AG09319 (cell line): ENCODE data around the gene C2.

Source experiments
- DNase-seq: peaks from one replicate; pipeline ENCODE4 v3.0.0-alpha.2; 2010; ENCODE audit warnings: low read depth; ENCODE audit errors: extremely low read depth
- CTCF ChIP-seq: IDR thresholded peaks from 2 replicates; pipeline ENCODE4 v1.5.1; 2011; ENCODE audit warnings: low read depth, mild to moderate bottlenecking, inconsistent platforms, low read length, moderate library complexity

Gene C2

GRCh38 chr6:31961616-31962015 lies 34.1 kb downstream of the C2 start:
- no peak for TF ChIP-seq CTCF
- no peak for DNase-seq

- TF ChIP-seq CTCF: no peak
- no peak for DNase-seq
Measured at GRCh38 chr6:31963921-31964320, 36.4 kb downstream of the C2 start.

GRCh38 chr6:31965700-31966099 lies 38.2 kb downstream of the C2 start:
- DNase-seq: no peak
- TF ChIP-seq CTCF: no peak

- no peak for DNase-seq
- TF ChIP-seq CTCF: no peak
Measured at GRCh38 chr6:31966506-31966905, 39.0 kb downstream of the C2 start.

GRCh38 chr6:31966997-31967925 lies 39.7 kb downstream of the C2 start:
- TF ChIP-seq CTCF: no peak
- no peak for DNase-seq

- no peak for TF ChIP-seq CTCF
- DNase-seq: no peak
Measured at GRCh38 chr6:31967926-31968320, 40.4 kb downstream of the C2 start.

- TF ChIP-seq CTCF: no peak
- DNase-seq: no peak
Measured at GRCh38 chr6:31968326-31968725, 40.8 kb downstream of the C2 start.
